Type B pancreatic cell (in vitro differentiated cells): ENCODE measurements around the gene BSDC1. TPM values are rescaled to one million over a fixed set of nuclear protein-coding genes. Genes with fewer than 3 reads are reported as not detected.

Experiments used
- DNase-seq: peaks from one replicate; pipeline ENCODE4 v3.0.0; 2021; ENCODE audit warnings: mixed read lengths; ENCODE audit not compliant: unreplicated experiment; ENCODE audit errors: extremely low spot score
- H3K27ac Mint-ChIP-seq: 2 replicates; pipeline ENCODE4 v1.8.0; 2021; ENCODE audit warnings: mild to moderate bottlenecking, mixed read lengths
- H3K27me3 Mint-ChIP-seq: 2 replicates; pipeline ENCODE4 v1.8.0; 2021; ENCODE audit warnings: mixed read lengths
- H3K36me3 Mint-ChIP-seq: 2 replicates; pipeline ENCODE4 v1.8.0; 2021; ENCODE audit warnings: mixed read lengths
- H3K4me1 Mint-ChIP-seq: one replicate; pipeline ENCODE4 v1.8.0; 2021; ENCODE audit warnings: mixed read lengths; ENCODE audit not compliant: unreplicated experiment
- H3K4me3 Mint-ChIP-seq: 2 replicates; pipeline ENCODE4 v1.8.0; 2021; ENCODE audit warnings: mild to moderate bottlenecking, mixed read lengths
- H3K9me3 Mint-ChIP-seq: 2 replicates; pipeline ENCODE4 v1.8.0; 2021; ENCODE audit warnings: mixed read lengths
- CTCF ChIP-seq: fragments of 200-600 bp; sonication (generic); conservative IDR thresholded peaks from 2 replicates; pipeline ENCODE4 v1.5.0; 2021; ENCODE audit warnings: antibody characterized with exemption, mild to moderate bottlenecking
- total RNA-seq: library from RNA; stranded (reverse); gene quantifications from 2 replicates; pipeline ENCODE4 v1.2.1, GENCODE V29; 2021; ENCODE audit warnings: low replicate concordance

The BSDC1 gene
- total RNA-seq, 1 donor from 2014 or later: 71.3 TPM

GRCh38 chr1:32406629-32407111, 12.4 kb upstream of the BSDC1 start:
- peaks cover under 1% of the 10 kb centered on the region for H3K27me3 Mint-ChIP-seq

GRCh38 chr1:32405672-32406467, 11.6 kb upstream of the BSDC1 start:
- Mint-ChIP-seq H3K36me3 (no peaks in the 10 kb centered on the region), H3K4me1 (peaks cover 2% of the 10 kb centered on the region), H3K27ac (no peak overlapping the region)

More at GRCh38 chr1:32406629-32407111, 12.4 kb upstream of the BSDC1 start:
- Mint-ChIP-seq H3K4me1 (no peaks in the 10 kb centered on the region), H3K4me3 (no peak overlapping the region), H3K9me3 (no peaks in the 10 kb centered on the region), H3K36me3 (no peaks in the 10 kb centered on the region), H3K27ac (no peak overlapping the region)
- DNase-seq: no peak
- TF ChIP-seq CTCF: no peak

GRCh38 chr1:32404946-32405345, 10.7 kb upstream of the BSDC1 start:
- no peak overlapping the region for H3K27ac Mint-ChIP-seq

More at GRCh38 chr1:32405672-32406467, 11.6 kb upstream of the BSDC1 start:
- Mint-ChIP-seq H3K4me3 (no peak overlapping the region), H3K9me3 (no peaks in the 10 kb centered on the region), H3K27me3 (no peaks in the 10 kb centered on the region)
- no peak for DNase-seq
- no peak for TF ChIP-seq CTCF

GRCh38 chr1:32400876-32401631, 6.8 kb upstream of the BSDC1 start:
- peak; percentile 94 for TF ChIP-seq CTCF
- peak overlapping the region; percentile 6 for H3K27ac Mint-ChIP-seq
- peaks cover 5% of the 10 kb centered on the region for H3K36me3 Mint-ChIP-seq
- H3K9me3 Mint-ChIP-seq: no peaks in the 10 kb centered on the region
- DNase-seq: peak; percentile 86
- no peaks in the 10 kb centered on the region for H3K27me3 Mint-ChIP-seq
- peak overlapping the region; percentile 68 for H3K4me3 Mint-ChIP-seq
- H3K4me1 Mint-ChIP-seq: peaks cover 5% of the 10 kb centered on the region

More at GRCh38 chr1:32404946-32405345, 10.7 kb upstream of the BSDC1 start:
- no peak for DNase-seq
- Mint-ChIP-seq H3K36me3 (no peaks in the 10 kb centered on the region), H3K9me3 (no peaks in the 10 kb centered on the region), H3K4me3 (no peak overlapping the region), H3K4me1 (peaks cover 5% of the 10 kb centered on the region), H3K27me3 (no peaks in the 10 kb centered on the region)
- TF ChIP-seq CTCF: no peak

- DNase-seq: no peak
- no peaks in the 10 kb centered on the region for H3K9me3 Mint-ChIP-seq
- peaks cover 5% of the 10 kb centered on the region for H3K36me3 Mint-ChIP-seq
- no peak for TF ChIP-seq CTCF
- no peak overlapping the region for H3K4me3 Mint-ChIP-seq
- H3K4me1 Mint-ChIP-seq: peaks cover 5% of the 10 kb centered on the region
- H3K27ac Mint-ChIP-seq: no peak overlapping the region
- H3K27me3 Mint-ChIP-seq: no peaks in the 10 kb centered on the region
Measured at GRCh38 chr1:32399843-32400242, 5.6 kb upstream of the BSDC1 start.
